Uterus (tissue), 2 donors: ENCODE data around the gene SCUBE3.

Source experiments
- POLR2A ChIP-seq, 2 donors: fragments of 450-650 bp; IDR thresholded peaks; one replicate each; pipeline ENCODE4 v1.6.1; 2016; ENCODE audit warnings: antibody characterized with exemption in 2 of 2, mild to moderate bottlenecking in 1 of 2, moderate library complexity in 1 of 2
- TF ChIP-seq, protein P1 (sequence below), 4 experiments: fragments of 200-600 bp in 2 of 4; fragments of 450-650 bp in 2 of 4; sonication (generic) in 2 of 4; IDR thresholded peaks; one replicate each; pipeline ENCODE4 v1.5.1; 2016 to 2019; ENCODE audit warnings: antibody characterized with exemption in 4 of 4, mild to moderate bottlenecking in 2 of 4, moderate library complexity in 1 of 4

DNA sequence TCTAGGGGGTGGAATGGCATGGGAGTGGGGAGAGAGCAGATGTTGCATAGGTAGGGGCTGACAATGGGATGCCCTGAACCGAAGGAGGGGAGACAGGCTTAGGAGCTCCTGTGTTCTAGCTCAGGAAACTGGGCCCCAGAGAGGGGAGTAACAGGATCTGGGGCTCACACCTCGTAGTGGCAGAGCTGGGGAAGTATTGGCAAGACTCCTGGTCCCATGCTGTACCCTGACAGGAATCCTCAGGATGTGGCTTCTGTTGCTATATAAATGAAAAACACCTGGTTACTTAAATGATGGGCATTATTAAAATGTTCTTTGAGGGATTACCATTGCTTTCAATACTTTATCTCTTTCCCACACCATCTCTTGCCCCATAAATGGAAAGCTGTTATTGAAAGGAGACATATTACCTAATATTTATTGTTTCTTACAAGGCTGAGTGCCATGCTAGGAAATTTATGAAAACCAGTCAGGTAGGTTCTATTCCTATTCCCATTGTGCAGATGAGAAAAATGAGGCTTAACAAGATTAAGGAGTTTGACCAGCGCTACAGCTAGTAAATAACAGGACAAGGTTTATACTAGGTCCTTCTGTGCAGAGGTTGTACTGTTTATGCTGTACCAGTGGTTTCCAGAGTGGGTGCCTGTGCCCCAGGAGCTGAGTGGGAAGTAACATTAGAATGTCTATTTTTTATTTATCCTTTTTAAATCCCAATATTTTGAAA is 37.3 kb upstream of the SCUBE3 start:
- TF ChIP-seq, protein P1, sequence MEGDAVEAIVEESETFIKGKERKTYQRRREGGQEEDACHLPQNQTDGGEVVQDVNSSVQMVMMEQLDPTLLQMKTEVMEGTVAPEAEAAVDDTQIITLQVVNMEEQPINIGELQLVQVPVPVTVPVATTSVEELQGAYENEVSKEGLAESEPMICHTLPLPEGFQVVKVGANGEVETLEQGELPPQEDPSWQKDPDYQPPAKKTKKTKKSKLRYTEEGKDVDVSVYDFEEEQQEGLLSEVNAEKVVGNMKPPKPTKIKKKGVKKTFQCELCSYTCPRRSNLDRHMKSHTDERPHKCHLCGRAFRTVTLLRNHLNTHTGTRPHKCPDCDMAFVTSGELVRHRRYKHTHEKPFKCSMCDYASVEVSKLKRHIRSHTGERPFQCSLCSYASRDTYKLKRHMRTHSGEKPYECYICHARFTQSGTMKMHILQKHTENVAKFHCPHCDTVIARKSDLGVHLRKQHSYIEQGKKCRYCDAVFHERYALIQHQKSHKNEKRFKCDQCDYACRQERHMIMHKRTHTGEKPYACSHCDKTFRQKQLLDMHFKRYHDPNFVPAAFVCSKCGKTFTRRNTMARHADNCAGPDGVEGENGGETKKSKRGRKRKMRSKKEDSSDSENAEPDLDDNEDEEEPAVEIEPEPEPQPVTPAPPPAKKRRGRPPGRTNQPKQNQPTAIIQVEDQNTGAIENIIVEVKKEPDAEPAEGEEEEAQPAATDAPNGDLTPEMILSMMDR (IDR thresholded peaks at IDR 0.05), result no peak
- no peak for TF ChIP-seq POLR2A (IDR thresholded peaks at IDR 0.05)
